GM18909 (cell line): ENCODE data around the gene AP2A2.
"Not testable (repeated sequence)": the region's sequence is repeated elsewhere in the genome, so short reads cannot be mapped to it uniquely, and the experiment has no call there.

Experiments used
- ATAC-seq: cut with Tn5 transposase; IDR thresholded peaks from one replicate; pipeline ENCODE4 v1.9.1; 2021; ENCODE audit warnings: mild to moderate bottlenecking; ENCODE audit not compliant: unreplicated experiment, poor library complexity

The AP2A2 gene

GRCh38 chr11:1010551-1011319, 85.1 kb downstream of the AP2A2 start:
- ATAC-seq, result no peak

GRCh38 chr11:1011320-1011698, 85.6 kb downstream of the AP2A2 start:
- ATAC-seq, result no peak

- ATAC-seq, result no peak
These were observed 86.6 kb downstream of the AP2A2 start for GRCh38 chr11:1012291-1012690.

GRCh38 chr11:1012740-1013630, 87.3 kb downstream of the AP2A2 start:
- ATAC-seq, result no peak

DNA sequence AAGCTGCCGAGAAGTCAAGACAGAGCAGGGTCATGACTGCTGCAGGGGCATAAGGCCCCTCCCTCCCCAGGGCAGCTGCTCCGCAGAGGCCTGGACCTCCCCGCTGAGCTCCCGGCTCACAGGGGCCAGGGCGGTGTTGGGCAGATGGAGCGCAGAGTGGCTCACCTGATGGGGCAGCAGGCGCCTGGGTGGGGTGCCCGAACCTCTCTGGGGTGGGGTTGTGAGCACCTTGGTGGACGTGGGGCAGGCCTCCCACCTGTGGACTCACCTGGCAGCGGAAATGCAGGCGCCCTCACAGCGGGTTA, 87.9 kb downstream of the AP2A2 start:
- no peak for ATAC-seq

- no peak for ATAC-seq
These were observed 88.6 kb downstream of the AP2A2 start for GRCh38 chr11:1014276-1014675.

GRCh38 chr11:1015064-1015463, 89.4 kb downstream of the AP2A2 start:
- ATAC-seq, result no peak

DNA sequence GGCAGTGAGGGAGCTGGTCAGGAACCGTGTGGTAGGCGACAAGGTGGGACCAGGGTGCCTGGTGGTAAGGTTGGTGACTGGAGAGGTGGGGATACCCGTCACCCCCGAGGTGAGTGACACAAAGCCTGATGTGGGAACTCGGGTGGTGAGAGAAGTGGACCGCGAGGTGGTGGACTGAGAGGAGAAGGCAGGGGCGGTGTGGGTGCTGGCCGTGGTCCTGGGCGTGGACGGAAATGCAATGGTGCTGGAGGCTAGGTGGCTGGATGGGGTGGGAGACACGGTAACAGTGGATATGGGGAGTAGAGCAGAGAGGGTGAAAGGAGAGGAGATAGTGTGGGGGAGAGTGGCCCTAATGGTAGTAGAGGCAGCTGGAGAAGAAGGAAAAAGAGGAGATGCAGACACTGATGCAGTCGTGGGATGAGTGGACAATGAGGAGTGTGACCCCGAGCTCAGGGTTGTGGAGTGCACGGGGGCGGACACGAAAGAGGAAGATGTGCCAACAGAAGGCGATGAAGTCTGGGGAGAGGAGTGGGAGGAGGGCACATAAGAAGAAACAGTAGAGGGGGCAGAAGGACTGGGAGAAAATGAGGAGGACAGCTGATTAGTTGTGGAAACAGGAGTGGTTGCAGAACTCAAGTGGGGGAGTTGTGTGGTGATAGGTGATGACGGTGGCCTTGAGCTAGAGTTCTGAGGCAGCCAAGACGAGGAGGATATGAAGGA, 90.3 kb downstream of the AP2A2 start:
- no peak for ATAC-seq

- not testable (repeated sequence) for ATAC-seq
These were observed 91.0 kb downstream of the AP2A2 start for GRCh38 chr11:1016610-1017126.

DNA sequence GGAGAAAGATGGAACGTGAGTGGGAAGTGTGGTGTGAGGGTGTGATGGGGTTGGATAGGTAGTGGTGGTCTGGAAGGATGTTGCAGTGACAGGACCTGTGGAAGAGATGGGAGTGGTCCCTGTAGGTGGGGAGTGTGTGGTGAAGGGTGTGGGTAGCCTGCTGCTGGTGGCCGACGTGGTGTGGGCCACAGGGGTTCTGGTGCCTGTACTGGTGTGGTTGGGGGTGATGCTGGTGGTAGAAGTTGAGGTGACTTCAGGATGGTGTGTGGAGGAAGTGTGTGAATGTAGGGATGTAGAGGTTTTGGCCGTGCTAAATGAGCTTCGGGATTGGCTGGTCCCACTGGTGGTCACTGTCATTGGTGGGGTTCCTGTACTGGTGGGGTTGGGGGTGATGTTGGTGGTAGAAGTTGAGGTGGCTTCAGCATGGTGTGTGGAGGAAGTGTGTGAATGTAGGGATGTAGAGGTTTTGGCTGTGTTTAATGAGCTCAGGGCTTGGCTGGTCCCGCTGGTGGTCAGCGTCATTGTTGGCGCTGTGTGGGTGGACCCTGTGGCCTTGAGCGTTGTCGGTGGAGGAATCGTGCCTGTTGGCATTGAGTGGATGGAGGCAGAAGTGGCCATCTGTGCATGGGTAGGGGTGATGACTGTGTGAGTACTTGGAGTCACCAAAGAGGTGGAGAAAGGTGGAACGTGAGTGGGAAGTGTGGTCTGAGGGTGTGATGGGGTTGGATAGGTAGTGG, 91.8 kb downstream of the AP2A2 start:
- no peak for ATAC-seq

GRCh38 chr11:1018091-1018490, 92.4 kb downstream of the AP2A2 start:
- no peak for ATAC-seq

- no peak for ATAC-seq
These were observed 93.7 kb downstream of the AP2A2 start for GRCh38 chr11:1019321-1019910.

GRCh38 chr11:1020211-1020905, 94.7 kb downstream of the AP2A2 start:
- no peak for ATAC-seq

DNA sequence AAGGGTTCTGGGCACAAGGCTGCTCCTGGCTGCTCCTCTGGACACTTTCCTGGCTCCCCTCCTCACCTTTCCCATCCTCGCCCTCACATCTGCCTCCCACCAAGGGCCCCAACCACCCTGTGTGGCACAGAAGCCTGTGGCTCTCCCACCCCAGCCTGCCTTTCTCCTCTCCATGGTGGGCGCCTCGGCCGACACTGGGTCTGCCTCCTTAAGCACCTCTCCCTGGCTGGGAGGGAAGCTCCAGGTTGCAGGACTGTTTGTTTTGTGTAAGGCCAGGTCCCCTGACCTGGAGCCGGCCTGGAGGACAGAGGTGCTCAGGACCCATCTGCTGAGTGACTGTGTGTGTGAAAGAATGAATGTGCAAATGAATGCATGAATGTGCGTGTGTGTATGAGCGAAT, 96.7 kb downstream of the AP2A2 start:
- ATAC-seq, result no peak

GRCh38 chr11:1022908-1023810, 97.5 kb downstream of the AP2A2 start:
- ATAC-seq, result no peak

DNA sequence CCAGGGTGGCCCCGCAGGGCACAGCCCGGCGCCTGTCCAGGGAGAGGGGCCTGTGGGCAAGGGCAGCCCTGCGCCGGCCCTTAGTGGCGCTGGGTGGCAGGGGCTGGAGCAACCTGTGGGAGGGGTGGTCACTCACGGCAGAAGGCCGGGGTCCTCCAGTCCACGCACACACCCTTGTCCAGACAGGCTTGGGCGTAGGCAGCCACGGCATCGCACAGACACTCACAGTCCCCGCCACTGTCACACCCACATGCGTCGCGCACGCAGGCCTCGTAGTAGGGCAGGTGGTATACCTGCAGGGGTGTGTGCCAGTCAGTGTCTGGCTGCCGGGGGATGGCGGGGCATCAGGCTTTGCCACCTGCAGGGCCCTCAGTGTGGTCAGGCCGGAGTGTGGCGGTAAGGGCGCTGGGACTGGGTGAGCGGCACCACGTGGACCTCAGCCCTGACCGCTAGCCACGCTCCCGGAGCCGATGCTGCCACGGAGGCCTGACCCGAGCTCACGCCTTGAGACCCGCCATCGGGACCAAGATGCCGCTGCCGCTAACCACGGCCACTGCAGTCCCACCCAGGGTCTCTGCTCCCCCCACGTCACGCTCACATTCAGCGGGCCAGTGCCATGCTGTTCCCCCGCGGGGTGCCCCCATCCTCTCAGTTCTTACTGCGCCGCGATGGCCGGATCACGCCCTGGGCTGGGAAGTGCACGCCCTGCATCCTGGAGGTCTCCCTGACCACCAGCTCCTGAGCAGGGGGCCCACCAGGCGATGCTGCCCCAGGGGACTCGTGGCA, 98.3 kb downstream of the AP2A2 start:
- no peak for ATAC-seq

GRCh38 chr11:1024597-1025409, 99.1 kb downstream of the AP2A2 start:
- no peak for ATAC-seq
